Tongue (tissue), 2 donors: Measurements from ENCODE around the gene ANKRD6. TPM values are rescaled to one million over a fixed set of nuclear protein-coding genes. Genes with fewer than 3 reads are reported as not detected.

Source experiments
- DNase-seq: peaks from one replicate; pipeline ENCODE4 v3.0.0-alpha.2; 2015
- total RNA-seq: library from RNA; depleted of rRNA; stranded (reverse); fragments of >200 nt; gene quantifications from one replicate; pipeline ENCODE4 v1.2.3, GENCODE V29; 2014

ANKRD6 gene
- total RNA-seq, 1 donor from 2014 or later = 17.8 TPM

DNA sequence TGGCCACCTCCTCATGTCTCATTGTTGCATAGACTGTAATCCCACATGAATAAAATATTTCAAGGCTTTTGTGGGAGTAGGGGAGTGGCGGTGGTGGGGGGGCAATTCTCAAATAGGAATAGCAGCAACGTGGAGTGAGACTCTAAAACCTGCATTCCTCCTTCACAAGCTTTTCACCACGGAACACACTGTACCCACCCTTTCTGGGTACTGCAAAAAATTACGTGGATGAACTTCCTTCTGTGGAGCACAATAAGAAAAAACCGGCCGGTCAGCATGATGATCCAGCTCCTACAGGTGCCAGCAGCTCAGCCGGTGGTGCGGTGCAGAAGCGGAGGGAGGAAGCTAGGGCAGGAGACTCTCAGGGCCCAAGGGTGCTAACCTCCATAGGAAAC lies 19.9 kb upstream of the ANKRD6 start:
- no peak for DNase-seq

DNA sequence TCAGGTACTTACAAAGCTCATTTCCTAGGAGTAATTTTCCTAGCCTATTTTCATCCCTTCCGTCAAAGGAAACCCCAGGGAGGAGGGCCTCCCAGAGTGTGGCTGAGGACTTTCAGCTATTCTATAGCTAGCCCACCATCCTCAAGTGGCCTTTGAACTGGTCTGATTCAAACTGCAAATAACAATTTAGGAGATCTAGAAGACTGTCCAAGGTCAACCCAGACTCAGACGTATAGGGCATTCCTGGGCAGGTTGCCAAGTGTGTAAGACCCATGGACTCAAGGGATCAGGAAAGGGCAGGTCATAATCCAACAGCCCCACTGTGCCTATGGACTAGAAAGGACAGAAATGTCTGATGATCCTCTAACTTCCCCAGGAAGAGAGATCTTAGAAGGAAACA lies 18.7 kb upstream of the ANKRD6 start:
- DNase-seq = no peak

DNA sequence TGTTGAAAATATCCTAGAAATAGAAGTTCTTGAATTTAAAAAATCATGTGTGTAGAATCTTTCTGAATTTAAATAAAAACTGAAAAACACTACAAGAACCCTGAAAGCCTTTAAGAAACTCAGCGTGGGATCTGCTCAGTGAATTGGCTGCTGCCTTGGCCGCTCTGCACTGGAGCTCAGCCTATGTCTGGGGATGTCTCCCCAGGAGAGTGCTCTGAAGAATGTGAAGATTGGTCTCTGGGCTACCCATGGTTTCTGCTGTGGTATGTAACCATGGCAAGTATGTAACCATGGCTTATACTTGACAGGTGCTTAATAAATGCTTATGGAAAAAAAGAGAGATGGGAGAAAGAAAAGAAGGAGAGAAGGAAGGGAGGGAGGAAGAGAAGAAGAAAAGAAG lies 17.8 kb upstream of the ANKRD6 start:
- no peak for DNase-seq

DNA sequence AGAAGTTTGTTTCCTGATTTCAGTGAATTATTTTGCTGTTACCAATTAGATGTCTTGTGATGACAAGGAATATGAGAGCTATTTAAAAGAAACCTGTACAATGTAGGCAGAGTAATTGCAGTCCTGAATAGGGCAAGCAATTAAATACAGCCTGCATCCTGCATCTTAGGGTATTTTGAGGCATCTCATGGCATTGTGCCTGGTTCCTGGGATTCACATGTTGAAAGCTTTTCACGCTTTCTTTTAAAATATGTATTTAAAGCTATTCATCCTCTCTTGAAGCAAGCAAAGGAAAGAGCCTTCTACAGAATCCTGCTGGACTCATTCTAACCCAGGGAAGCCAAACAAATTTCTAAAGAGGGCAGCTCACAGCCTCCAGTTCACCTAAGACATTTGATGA lies 16.2 kb upstream of the ANKRD6 start:
- DNase-seq = no peak

DNA sequence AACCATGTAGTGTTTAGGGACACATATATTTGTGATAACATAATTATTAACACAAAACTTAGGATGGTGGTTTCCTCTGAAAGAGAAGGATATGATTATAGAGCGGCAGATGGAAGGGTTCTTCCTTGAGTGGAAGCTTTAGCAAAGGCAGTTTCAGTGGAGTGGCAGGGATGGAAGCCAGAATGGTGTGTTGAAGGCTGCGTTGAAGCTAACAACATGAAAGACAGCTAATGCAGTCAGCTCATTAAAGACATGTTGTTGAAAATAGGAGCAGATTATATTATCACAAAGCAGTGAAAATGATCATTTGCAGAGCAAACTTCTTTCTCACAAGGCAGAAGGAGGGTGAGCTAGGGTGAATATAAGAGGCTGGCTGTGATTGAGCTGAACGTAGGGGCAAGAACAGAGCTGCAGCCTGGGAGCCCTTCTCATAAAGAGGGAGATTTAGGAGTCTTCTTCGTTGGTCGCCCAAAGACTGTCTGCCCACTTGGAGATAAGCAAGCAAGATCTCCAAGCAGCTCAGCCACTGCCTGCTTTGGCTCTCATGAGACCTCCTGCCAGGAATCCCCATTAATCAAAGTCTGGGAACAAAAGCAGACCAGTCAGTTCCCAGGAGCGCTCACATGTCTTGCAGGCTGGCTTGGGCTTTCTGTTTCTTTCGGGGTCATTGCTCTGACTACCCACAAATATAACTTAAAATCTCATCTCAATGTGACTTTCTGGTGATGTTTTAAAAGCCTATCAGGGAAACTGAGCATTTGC lies 2.6 kb upstream of the ANKRD6 start:
- no peak for DNase-seq

DNA sequence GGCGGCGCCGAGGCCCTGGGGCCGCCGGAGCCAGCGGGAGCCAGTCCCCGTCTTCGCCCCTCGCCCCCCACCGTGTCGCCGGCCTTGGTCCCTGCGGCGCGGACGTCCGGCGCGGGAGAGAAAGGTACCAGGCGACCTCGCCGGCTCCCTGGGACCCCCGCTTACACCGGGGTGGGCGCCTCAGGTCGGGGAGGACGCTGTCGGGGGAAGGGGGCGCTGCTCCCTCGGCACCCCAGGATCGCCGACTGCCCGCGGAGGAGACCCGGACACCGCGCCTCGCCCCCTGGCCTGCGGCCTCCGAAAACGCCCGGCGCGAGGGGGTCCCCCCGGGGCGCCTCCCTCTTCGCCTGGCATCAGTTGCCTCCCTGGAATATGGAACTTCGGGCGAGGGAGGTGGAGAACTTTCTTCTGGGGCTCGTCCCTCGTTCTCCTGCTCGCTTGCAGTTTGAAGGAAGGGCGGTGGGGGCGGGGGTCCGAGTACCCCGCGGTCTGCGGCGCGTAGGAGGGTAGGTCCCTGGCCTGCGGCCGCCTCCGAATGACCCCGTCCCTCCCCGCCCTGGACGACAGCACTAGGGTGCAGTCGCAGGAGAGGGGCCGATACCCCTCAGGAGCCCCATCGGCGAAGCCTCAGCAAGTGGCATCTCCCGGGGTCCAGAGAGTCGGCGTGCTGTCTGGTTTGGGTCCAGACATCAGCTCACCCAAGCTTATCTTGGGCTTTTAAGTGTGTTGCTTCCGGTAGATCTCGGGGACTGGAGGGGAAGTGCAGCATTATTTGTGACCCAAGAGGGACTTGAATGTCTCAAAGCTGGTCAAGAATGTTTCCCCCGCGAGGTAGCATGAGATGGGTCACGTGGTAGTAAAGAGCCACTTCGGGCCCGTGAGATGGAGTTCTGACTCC lies 549 bp downstream of the ANKRD6 start:
- peak; percentile 17 for DNase-seq

DNA sequence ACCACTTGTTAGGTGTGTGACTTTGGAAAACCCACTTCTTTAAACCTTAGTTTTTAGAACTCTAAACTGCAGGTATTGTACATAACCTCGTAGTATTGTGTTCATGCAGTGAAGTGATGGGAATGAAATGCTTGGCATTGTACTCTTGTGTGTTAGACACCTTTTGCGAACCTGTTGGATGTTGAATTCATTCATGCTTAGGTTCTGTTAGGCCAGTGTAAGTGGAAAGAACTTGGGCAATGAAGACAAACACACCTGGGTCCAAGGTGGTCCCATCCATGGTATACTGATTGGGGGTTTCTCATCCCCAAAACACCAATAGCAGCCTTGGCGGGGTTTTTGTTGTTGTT lies 1.2 kb downstream of the ANKRD6 start:
- no peak for DNase-seq

DNA sequence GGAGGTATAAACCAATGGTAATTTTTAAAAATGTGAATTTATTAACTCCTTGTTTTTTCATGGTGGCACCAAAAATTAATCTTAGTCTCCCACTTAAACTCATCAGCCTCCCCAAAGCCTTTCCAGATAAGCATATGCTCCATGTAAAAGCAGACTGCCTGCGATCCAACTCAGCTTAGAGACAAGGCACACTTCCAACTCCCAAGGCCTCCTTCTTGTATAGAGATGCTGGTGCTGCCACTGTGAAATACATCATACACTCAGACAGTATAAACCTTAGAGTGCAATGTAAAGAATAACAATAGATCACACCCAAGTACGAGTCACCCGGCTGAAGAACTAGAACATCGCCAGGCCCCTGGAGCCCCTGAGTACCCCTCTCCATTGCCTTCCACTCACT lies 2.0 kb downstream of the ANKRD6 start:
- DNase-seq = peak; percentile 8

DNA sequence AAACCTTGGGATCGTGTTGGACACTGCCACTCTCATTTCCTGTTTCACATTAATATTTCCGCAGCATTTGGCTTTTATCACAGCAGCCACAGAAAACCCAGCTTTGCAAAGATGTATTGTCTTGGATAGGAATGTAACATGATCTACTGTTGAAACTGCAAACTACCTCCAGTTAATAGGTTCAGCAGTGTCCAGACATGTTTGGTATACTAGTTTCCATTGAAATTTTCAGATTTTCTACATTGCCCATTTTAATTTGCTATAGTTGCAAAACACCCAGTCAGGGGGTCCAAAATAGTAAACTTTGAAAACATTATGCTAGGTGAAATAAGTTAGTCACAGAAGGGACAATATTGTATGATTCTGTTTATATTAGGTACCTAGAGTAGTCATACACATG lies 3.3 kb downstream of the ANKRD6 start:
- peak; percentile 11 for DNase-seq

DNA sequence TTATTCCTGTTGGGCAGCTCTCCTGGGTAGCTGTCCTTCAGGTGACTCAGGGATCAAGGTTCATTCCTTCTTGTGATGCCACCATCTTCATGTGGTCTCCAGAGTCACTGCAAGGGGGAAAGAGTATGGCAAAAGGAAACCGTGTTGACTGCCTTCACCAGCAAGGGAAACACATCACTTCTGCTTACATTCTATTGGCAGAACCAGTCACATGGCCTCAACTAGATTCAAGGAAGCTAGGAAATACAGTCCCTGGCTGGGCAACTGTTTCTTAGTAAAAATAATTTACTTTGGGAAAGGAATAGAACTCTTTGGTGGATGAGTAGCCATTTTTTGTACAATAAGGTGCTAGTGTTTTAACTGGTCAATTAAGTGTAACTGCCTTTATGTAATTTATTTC lies 5.3 kb downstream of the ANKRD6 start:
- DNase-seq = no peak

DNA sequence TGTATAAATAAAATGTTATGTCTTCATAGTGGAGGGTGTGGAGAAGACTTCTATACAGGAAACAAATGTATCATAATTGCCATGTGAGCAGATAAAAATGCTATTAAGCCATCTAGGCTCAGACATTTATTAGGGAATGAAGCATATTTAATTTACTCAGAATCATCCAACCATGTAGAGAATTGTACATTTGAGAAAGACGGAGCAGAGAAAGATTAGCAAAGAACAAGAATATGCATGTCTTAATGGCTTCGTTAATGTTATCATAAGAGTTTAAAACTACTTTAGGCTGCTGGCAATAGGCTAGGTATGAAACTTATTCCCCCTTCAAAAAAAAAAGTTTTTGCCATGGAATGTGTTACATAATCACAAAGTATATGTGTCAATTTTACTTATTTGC lies 6.1 kb downstream of the ANKRD6 start:
- peak; percentile 14 for DNase-seq

DNA sequence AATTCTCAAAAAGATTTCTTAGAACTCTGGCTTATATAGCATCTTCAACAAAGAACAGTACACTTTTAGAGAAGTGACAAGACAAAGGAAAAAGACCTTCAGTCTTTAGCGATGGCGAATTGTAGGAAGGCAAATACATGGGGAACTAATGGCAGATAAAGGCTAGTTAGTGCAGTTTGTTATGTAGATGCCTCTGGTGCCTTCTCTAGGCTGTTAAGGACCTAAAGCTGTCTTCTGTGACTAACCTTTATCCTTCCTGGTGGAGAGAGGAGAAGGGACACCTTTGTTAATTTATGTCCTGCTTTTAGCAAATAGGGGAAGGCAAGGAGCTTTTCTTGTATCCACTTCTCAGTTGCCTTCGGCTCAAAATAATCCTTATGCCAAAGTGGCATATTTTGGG lies 7.2 kb downstream of the ANKRD6 start:
- DNase-seq = no peak

DNA sequence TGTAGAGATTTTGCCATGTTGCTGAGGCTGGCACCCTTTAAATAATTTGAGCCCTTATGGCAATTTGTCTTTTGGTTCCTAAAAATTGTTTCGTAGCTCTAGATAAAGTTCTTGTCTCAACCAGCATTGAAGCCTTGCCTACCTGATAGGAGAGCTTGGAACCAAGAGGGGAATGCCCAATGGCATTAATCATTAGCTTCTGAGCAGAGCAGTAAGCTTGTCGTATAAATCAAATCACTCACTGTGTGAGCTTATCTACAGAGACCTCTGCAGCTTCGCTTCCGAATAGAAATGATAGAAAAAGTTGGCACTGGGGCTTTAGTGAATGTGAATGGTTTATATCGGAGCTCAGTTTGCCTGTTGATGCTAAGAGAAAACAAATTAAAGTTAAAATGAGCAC lies 10.7 kb downstream of the ANKRD6 start:
- DNase-seq = no peak

DNA sequence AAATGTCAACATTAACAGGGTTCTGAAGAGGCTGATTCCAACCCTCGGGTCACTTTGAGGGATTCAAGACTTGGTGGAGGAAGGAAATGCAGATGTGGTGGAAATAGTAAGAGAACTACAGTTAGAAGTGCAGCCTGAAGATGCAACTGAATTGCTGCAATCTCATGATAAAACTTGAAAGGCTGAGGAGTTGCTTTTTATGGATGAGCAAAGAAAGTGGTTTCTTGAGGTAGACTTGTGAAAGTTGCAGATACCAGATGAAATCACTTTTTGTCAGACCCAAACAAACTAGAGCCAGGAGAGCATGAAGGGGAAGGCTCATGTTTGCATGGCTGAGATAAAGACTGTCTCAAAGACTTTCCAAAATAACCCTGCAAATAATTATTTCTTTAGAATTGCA lies 16.2 kb downstream of the ANKRD6 start:
- no peak for DNase-seq

DNA sequence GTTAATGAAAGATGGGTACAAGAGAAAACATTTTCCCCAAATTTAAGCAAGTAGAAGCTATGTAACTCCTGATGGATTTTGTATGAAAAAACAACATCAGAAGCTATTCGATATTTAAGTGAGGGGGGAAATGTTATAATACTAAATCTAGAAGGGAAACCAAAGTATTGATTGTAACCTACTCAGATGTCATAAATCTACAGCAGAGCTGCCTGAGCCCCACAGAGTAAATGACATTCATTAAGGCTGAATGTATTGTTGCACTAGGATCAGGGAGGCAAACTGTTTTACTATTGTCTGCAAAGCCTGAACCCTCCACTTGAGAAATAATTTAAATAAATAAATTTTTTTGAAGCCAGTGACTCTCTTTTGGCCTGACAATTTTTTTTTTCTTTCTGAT lies 19.3 kb downstream of the ANKRD6 start:
- no peak for DNase-seq

DNA sequence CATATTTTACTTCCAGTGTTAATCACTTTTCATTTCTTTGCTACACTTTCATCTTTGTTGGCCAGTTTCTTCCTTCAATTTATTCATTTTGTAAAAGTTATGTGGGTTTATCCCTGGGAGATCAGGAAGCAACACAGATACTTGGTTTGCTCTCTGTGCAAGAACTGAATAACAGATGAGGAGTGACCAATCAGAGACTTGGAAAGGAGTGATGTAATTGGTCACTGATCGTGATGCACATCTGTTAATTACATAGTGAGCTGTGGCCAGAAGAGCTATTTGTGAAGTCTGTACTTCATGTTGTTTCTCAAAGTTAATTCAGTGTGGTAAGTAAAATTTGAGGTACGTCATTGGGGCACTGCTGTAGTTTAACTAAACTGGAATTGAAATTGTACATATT lies 21.3 kb downstream of the ANKRD6 start:
- no peak for DNase-seq

DNA sequence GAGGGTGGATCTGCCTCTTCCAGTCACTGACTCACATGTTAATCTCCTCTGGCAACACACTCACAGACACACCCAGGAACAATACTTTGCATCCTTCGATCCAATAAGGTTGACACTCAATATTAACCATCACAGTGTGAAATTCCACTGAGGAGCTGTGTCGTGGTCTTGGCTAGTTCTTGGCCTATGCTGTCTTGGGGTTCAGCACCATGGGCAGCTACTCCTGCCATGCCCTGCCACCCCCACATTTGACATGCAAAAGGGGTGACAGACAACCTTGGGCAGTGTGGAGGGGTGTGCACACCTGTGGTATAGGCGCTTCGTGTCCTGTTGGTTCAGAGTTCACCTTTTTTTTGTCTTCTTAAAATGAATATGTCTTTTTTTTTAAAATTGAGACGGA lies 25.8 kb downstream of the ANKRD6 start:
- no peak for DNase-seq

DNA sequence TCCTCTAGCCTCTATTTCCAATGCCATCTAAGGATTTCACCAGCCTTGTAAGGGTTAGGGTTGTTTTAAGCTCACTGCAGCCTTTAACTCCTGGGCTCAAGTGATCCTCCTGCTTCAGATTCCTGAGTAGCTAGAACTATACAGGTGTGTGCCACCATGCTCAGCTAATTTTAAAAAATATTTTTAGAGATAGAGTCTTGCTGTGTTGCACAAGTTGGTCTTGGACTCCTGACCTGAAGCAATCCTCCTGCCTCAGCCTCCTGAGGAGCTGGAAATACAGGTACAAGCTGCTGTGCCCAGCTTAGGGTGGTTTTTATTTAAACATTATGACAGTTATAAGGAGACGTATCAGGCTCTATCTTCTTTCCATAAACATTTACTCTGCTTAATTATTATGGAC lies 26.5 kb downstream of the ANKRD6 start:
- DNase-seq = no peak

DNA sequence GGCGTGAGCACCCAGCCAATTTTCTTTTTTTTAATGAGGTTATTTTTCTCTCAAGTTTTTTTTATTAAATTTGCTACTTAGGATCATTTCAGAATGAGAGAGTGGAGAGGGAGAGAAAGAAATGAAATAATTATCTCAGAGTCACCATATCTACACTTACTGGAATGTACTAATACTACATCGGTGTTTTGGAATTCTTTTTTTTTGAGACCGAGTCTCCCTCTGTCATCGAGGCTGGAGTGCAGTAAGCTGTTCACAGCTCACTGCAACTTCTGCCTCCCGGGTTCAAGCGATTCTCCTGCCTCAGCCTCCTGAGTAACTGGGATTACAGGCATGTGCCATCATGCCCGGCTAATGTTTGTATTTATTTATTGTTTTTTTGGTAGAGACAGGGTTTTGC lies 27.8 kb downstream of the ANKRD6 start:
- no peak for DNase-seq

DNA sequence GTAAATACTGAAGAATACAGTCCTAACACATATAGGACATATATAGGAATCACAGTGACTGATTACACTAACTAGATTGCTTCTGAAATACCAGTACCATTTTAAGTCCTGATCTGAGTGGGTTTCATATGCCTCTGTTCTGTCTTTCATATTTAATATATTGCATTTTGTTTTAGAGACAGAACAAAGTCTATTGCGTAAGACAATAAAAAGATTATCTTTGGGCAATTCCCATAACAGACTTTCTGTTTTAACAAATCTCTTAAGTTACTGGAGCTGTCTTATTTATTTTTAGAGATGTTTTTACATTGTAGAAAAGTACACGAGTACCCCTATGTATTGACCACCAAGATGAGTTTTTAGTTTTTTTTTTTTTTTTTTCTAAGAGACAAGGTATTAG lies 29.6 kb downstream of the ANKRD6 start:
- no peak for DNase-seq

DNA sequence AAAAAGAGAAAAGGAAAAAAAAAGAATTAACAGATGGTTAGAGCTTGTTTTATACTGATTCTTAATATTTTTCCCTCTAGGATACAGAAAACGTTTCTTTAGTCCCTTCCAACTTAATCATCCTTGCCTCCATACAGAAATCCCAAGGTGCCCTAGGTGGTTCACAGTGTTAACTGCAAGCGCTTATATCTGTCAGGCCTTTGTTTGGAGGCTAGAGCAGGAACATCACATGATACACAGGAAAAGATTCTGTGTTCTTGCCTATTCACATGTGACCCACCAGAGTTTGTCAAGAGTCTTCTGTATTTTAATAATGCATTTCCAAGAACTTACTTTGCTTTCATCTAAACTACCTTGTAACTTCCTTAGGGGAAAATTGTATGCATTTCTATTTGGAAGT lies 31.3 kb downstream of the ANKRD6 start:
- no peak for DNase-seq

DNA sequence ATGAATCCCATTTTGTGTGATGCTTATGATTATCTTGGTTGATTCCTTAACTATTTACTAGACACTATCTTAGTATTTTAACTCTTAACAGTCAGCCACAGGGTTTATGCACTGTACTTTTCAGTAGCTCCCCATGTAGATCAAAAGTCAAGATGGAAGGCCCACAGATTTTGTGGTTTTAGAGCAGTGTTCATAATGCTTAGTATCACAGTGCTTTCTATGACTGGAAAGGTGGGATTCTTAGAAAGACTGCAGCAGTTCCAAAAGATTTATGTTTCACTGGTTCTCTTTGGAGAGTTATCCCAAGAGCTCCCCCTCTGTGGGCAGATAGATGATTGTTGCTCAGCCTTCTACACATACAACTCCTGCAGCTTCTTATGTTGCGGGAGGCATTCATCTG lies 34.5 kb downstream of the ANKRD6 start:
- DNase-seq = no peak

DNA sequence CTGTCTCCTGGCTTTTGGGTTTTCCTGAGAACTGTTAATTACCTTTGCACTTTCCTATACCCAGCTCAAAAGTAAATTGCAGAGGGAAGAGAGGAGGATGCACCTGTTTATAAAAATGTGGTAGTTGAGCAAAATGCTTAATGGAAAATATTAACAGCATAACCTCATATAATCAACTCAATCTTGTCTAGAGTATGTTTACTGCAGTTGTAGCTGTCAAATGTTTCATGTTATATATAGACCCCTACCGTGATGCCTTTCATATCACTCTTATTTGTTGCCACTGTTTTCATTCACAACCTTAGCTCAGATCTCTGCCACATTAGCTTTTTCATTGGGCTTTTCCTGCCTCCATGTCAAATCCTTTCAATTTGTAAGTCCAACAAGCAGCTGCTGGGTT lies 36.0 kb downstream of the ANKRD6 start:
- no peak for DNase-seq

DNA sequence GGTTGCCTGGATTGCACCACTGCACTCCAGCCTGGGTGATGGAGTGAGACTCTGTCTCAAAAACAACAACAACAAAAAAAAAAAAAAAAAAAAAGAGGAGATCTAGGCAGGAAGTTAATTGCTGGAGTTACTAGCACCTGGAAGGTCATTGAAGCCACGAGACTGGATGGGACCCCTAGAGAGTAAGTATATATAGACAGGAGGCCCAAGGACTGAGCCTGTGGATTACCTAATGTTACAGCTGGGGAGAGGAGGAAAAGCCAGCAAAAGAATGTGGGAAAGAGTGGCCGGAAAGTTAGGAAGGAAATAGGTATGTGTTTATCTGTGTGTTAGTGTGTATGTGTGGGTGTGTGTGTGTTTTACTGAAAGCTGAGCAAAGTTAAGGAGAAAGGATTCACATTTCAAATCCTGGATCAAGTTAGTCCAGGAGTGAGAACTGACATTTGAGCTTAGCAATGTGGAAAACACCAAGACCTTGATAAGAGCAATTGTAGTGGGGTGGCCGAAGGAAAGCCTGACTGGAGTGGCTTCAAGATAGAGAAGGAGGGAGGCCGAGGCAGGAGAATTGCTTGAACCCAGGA lies 38.4 kb downstream of the ANKRD6 start:
- DNase-seq = no peak
